ENCODE measurements around the gene CSPG4. TPM values are rescaled to one million over a fixed set of nuclear protein-coding genes. Genes with fewer than 3 reads are reported as not detected.
"Not testable (repeated sequence)": the region's sequence is repeated elsewhere in the genome, so short reads cannot be mapped to it uniquely, and the experiment has no call there.

CSPG4 gene
- total and polyA plus RNA-seq, 9 donors: 3.3 to 30.0 (median 5.2) TPM

DNA sequence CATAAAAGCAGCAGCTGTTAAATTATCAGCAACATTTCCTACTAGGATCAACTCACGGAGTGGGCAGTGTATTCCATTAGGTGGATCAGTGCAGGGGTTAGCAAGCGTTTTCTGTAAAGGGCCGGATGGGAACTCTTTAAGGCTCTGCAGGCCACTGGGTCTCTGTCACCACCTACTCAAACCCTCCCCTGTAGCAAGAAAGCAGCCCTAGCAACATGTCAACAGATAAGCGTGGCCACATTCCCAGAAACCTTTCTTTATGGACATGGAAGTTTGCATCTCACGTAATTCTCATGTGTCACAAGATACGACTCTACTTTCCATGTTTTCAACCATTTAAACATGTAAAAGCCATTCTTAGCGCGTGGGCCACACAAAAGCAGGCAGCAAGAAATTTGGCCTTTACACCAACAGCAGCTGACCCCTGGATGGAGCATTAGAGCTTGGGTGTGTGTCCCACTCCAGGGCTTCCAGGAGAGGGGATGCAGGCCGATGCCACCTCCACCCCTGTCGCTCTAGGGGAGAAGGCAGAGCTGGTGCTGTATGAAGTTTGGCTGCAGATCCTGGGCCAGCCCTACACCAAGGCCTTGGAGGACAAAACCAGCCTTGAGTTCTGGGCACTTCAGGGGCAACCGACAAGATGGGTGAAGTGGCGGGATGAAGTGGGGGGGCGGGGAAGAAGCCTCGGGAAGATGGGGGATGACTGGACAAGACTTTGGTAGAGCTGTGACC is 48.2 kb upstream of the CSPG4 start:
- Histone ChIP-seq H3K4me3 (no peak overlapping the region), H3K9me3 (no peaks in the 10 kb centered on the region), H3K27me3 (no peaks in the 10 kb centered on the region), H3K36me3 (no peaks in the 10 kb centered on the region), H3K27ac (no peak overlapping the region), H3K4me1 (ENCODE audit: insufficient read depth) (peaks cover 5% of the 10 kb centered on the region)
- WGBS, 3 donors: 80 to 87% (median 83%) methylated on average over 13 to 14 of the region's 14 CpGs
- TF ChIP-seq, protein P1, sequence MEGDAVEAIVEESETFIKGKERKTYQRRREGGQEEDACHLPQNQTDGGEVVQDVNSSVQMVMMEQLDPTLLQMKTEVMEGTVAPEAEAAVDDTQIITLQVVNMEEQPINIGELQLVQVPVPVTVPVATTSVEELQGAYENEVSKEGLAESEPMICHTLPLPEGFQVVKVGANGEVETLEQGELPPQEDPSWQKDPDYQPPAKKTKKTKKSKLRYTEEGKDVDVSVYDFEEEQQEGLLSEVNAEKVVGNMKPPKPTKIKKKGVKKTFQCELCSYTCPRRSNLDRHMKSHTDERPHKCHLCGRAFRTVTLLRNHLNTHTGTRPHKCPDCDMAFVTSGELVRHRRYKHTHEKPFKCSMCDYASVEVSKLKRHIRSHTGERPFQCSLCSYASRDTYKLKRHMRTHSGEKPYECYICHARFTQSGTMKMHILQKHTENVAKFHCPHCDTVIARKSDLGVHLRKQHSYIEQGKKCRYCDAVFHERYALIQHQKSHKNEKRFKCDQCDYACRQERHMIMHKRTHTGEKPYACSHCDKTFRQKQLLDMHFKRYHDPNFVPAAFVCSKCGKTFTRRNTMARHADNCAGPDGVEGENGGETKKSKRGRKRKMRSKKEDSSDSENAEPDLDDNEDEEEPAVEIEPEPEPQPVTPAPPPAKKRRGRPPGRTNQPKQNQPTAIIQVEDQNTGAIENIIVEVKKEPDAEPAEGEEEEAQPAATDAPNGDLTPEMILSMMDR (IDR thresholded peaks at IDR 0.05): no peak
- TF ChIP-seq POLR2A (IDR thresholded peaks at IDR 0.05): no peak
- no peak for TF ChIP-seq EP300 (IDR thresholded peaks at IDR 0.05)
- intact Hi-C loops (cut with DNase I): no loop called here
- no peak for DNase-seq

DNA sequence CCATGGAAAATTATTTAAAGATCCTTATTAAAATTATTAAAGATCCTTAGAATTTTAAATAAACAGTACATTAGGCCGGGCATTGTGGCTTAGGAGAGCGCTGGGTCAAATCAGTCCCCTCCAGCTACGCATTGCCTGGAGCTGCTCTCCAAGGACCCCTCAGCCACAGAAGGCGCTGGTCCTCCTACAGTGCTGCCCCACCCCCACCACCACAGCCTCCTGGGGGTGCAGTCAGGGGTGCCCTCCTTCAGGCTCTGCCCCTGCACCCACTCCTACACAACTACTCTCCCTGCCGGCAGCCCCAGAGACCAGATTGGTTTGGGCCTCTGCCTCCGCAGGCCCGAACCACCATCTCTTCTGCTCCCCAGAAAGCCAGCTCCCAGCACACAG is 47.5 kb upstream of the CSPG4 start:
- H3K36me3 ChIP-seq; H3K4me3 ChIP-seq; H3K9me3 ChIP-seq; H3K4me1 ChIP-seq (ENCODE audit: insufficient read depth); DNase-seq; H3K27ac ChIP-seq; intact Hi-C loops (cut with DNase I); H3K27me3 ChIP-seq: not testable (repeated sequence)
- 88 to 95% (median 93%) methylated on average over 7 of the region's 7 CpGs for WGBS, 3 donors

DNA sequence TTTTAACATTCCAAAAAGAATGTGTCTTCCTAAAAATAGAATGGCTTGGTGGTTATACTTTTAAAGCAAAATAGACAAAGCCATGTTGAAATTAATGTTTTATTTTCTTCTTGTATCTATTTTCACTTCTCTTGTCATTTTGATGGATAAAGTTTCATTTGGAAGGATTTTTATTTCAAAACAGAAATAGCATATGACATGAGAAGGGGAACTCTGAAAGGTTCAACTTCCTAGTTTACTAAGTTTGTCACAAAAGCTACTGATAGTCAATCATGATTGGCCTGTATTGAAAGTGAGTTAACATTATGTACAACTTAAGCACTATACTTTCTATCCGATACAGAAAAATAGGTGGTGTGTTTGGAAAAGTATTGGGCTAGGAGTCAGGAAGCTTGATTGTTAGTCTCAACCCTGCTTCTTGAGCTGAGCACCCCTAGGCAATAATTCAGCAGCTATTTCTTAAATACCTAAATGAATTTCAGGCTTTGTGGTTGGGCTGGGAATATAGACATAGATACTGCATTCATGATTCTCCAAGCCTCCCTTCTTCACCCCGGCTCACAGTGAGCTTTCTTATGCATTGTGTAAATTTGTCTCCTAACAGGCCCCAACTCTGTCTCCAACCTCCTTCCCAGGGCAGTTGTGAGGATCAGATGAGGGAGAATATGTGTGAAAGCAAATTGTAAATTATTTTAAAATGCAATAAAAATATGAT is 46.9 kb upstream of the CSPG4 start:
- Histone ChIP-seq H3K9me3 (no peaks in the 10 kb centered on the region), H3K36me3 (no peaks in the 10 kb centered on the region), H3K4me3 (no peak overlapping the region), H3K4me1 (ENCODE audit: insufficient read depth) (peaks cover 5% of the 10 kb centered on the region), H3K27me3 (no peaks in the 10 kb centered on the region), H3K27ac (no peak overlapping the region)
- 77 to 83% (median 77%) methylated on average over 2 of the region's 2 CpGs for WGBS, 3 donors
- no peak for TF ChIP-seq POLR2A (IDR thresholded peaks at IDR 0.05)
- TF ChIP-seq, protein P1 (IDR thresholded peaks at IDR 0.05): no peak
- TF ChIP-seq EP300 (IDR thresholded peaks at IDR 0.05): no peak
- intact Hi-C loops (cut with DNase I): no loop called here
- no peak for DNase-seq

DNA sequence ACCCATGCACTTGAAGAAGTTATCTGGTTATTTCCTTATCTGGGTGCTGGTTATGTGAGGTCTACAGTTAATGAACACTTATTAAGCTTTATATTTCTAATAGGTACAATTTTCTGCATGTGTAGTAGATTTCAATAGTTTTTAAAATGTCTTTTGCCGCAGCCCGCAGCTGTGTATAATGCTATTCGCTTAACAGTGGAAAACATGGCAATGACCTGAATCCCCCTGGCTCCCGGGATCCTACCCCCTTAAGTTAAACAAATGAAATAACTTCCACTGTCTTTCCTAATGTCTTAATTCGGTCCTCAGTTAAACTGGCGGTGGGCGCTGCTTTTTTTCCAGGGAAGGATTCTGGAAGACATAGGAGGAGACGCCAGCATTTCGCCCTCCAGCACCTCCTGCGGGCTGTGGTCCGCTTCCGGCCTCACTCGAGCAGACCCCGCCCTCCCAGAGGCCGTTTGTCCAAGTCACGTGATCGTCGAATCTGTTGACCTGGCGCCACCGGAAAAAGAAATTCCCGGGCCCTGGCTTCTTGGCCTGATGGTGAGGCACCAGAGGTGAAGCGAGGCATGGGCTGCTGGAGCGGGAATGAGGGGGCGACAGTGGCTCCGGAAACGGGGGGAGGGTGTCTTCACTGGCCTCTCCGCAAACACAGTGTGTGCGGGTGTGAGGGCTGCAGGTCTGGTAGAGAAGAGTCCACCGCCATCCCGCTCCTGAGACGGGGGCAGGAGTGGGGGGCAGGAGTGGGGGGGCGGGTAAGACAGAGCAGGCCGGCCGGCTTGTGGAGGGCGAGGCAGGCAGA is 45.6 kb upstream of the CSPG4 start:
- peak overlapping the region; percentile 53 for H3K4me3 ChIP-seq
- H3K36me3 ChIP-seq: no peaks in the 10 kb centered on the region
- intact Hi-C loops (cut with DNase I): no loop called here
- TF ChIP-seq EP300 (IDR thresholded peaks at IDR 0.05) (no peak), POLR2A (IDR thresholded peaks at IDR 0.05) (peak; percentile 14)
- TF ChIP-seq, protein P1 (IDR thresholded peaks at IDR 0.05): peak in 1 of 3 donors; percentile 15
- H3K27me3 ChIP-seq: no peaks in the 10 kb centered on the region
- DNase-seq: peak; percentile 87 to 92 (median 89)
- peaks cover 5% of the 10 kb centered on the region for H3K4me1 ChIP-seq (ENCODE audit: insufficient read depth)
- H3K27ac ChIP-seq: peak overlapping the region in 1 of 2 donors; percentile 57
- WGBS, 3 donors: 1 to 2% (median 1%) methylated on average over 35 of the region's 35 CpGs
- no peaks in the 10 kb centered on the region for H3K9me3 ChIP-seq

DNA sequence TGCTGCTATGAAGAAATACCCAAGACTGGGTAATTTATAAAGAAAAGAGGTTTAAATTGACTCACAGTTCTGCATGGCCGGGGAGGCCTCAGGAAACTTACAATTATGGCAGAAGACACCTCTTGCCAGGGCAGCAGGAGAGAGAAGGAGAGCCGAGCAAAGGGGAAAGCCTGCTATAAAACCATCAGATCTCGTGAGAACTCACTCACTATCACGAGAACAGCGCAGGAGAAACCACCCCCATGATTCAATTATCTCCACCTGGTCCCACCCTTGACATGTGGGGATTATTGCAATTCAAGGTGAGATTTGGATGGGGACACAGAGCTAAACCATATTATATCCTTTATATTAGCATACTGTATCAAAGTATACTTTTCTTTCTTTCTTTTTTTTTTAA is 42.2 kb upstream of the CSPG4 start:
- H3K4me1 ChIP-seq (ENCODE audit: insufficient read depth); DNase-seq; H3K27me3 ChIP-seq; intact Hi-C loops (cut with DNase I); H3K27ac ChIP-seq; H3K9me3 ChIP-seq; H3K4me3 ChIP-seq; H3K36me3 ChIP-seq: not testable (repeated sequence)
- WGBS, 3 donors: 79 to 84% (median 84%) methylated on average over 5 of the region's 5 CpGs

Measured in ovary (tissue), 9 donors.